Activated CD4-positive, CD25-positive, alpha-beta regulatory T cell treated with anti-CD3 and anti-CD28 coated beads, Interleukin-2, amount 50 U/mL, for 72 hours (primary cell): ENCODE measurements around the gene SRPK3.

Experiments used
- DNase-seq: peaks from one replicate; pipeline ENCODE4 v3.0.0; 2021

Gene SRPK3

DNA sequence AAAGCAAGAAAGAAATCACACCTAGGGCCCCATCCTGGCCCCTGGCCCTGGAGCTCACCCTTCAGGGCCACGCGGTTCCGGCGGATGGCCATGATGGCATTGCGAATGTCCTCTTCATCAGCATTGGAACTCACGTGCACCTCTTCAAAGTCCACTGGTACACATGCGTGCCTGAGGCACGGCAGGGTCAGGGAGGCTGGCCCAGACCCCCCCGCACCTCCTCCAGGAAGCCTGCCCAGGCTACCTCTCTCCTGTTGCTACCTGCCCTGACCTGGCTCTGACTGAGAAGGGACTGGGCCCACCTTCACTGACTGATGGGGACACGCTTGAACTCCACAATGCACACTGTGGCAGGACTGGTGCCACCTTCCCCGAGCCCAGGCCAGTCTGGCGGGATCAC lies 8.8 kb downstream of the SRPK3 start:
- DNase-seq: no peak

DNA sequence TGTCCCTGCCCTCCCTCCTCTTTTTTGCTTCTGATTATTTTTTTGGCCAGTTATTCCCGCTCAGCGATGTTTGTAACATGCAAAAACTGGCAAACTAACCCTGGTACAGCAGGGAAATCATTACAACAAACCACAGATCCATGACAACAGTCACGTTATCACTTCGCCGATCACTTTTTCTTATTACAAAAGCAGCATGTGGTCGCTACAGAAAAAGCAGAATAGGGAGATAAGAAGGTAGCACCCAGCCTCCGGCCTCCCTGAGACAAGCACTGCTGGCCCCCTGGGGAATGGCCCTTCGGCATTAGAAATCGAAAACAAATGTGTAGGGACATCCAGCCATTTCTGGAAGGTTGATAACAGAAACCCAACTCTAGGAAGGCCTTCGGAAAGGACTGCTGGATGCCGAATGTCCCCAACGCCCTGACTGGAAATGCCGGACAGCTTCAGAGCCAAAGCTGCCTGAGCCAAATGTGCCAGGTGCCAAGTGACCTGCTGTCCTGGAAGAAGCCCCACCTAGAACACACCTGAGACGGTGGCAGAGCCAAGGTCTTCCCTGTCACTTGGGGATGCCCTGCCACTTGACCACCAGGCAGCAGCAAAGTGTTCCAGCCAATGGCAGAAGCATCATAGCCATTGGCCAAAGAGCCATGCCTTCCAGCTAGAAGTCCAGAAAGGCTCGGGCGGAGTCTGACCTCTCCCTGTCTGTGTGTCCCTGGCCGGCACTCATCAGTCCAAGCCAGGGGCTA lies 10.4 kb downstream of the SRPK3 start:
- no peak for DNase-seq

DNA sequence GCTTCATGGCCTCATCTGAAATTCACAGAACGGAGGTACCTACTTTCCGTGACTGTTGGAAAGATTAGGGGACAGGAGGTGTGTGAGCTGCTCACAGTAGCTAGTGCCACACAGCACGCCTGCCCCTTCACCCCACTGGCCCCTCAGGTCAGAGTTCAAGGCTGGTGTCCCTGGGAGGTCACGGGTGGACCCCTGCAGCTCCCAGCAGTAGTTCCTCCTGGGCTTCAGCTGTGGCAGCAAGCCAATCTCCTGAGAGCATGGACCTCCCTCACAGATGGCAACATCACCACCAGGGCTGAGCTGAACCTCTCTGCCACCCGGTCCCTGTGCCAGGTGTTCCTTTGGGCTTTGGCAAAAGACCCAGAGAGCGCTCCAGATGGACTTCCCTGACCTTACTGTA lies 11.5 kb downstream of the SRPK3 start:
- DNase-seq: no peak

DNA sequence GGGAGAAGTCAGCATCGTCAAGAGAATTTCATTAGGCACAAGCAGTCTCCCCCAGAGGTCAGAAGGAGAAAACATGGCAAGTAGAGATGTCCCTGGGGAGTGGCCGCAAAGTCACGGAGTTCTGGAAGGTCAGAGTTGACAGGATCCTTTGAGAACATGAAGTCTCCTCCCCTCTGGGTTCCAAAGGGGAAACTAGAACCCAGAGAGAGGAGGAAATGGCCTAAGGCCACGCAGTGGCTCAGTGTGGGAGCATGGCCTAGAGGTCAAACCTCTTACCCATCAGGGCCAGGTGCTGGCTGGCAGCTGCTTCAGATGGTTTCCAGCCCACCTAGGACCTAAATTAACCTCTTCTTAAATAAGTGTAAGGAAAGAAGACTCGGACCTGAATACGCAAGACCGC lies 12.4 kb downstream of the SRPK3 start:
- DNase-seq: no peak

DNA sequence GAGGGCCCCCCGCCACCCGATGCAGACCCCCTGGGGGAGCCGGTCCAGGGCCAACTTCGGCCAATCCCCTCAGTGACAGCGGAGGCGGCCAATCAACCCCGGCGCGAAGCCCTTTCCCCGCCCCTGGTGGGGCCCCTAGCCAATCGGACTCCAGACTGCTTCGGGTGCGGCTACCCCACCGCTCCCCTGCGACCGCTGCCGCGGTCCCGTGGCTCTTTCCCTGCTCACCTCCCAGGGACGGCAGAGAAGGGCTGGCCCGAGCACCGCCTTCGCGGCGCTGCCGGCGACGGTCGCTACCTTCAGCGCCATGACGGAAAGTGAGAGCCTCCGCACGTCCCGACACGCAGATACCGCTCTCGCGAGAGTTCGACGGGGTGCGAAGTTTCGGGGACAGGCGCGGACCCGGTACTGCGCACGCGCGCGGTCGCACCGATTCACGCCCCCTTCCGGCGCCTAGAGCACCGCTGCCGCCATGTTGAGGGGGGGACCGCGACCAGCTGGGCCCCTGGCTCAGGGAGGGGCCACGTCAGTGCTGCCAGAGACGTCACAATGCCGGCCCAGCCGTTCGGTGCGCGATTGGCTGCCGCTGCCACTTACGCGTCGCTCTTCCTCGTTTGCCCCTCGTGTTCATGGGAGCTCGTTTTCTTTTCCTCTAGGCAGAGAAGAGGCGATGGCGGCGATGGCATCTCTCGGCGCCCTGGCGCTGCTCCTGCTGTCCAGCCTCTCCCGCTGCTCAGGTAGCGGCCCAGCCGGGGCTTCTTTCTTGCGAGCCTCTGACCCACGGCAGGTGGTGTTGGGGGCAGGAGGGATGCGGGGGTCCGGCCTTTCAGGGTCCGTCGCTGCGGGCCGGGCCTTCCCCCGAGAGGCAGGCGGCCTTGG lies 13.4 kb downstream of the SRPK3 start, which contains the start of the genes IDH3G and SSR4:
IDH3G (minus strand) TSS at position 358 of the 879 bp plus-strand sequence; CDS start at position 309, 49 bp downstream.
SSR4 (plus strand) TSS at position 651 of the 879 bp plus-strand sequence; CDS start at position 671, 20 bp downstream.
- DNase-seq: peak; percentile 90

DNA sequence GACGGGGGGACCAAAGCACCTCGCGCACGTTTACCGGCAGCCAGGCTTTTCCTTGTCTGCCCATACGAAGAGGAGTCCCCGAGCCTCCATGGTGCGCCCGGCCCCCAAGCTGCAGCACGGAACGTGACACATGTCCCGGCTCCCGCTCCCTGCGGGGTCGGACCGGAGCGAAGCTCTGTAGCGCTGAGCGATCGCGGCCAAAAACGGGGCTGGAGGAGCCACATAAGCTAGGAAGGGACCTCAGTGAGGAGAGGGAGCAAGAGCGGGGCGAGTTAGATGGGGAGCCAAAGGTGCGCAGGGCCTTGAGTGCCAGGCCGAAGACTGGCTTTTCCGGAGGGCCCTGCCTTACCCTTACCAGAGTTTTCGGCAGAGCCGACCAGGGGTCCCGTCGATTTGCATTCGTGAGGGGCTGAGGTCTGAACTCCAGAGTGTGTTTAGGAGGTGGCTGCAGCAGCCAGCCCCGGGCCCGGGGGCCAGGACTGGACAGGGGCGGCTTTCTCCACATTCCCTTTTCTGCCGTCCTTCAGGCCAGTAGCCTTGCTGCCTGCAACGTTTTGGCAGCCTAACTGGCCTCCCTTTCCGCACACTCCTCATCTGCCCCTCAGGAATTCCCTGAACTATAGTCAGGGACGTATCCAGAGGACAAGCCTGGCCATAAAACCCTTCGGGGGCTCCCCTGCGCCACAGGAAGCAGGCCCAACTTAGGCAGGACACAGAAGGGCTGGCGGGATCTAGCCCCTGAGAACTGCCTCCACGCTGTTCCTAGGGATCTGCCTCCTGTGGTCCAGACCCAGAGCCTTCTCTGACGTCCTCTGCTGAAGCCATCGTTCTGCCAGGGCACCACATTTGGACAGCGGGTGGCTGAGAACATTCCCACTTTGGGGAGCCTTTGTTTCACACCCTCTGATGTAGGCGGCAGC lies 14.3 kb downstream of the SRPK3 start:
- peak; percentile 37 for DNase-seq

DNA sequence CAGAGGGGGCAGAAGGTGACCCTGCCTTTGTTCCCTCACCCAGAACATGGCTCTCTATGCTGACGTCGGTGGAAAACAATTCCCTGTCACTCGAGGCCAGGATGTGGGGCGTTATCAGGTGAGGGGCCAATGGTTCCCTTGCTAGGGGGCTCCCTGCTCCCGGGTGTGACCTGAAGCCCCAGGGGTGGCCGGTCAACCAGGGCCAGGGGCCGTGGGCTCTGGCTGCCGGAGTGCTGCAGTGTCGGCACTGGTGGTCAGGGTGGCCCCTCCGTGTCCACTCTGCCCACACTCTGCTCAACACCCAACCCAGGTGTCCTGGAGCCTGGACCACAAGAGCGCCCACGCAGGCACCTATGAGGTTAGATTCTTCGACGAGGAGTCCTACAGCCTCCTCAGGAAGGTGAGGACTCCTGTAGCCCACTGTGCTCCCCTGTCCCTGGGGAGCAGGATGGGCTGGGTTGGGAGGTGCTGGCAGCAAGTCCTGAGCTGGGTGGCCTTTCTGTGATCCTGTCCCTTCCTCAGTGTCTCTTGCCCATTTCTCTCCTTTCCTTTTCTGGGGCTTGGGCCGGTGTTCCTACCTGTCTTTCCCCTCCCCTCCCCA lies 16.7 kb downstream of the SRPK3 start:
- DNase-seq: no peak

DNA sequence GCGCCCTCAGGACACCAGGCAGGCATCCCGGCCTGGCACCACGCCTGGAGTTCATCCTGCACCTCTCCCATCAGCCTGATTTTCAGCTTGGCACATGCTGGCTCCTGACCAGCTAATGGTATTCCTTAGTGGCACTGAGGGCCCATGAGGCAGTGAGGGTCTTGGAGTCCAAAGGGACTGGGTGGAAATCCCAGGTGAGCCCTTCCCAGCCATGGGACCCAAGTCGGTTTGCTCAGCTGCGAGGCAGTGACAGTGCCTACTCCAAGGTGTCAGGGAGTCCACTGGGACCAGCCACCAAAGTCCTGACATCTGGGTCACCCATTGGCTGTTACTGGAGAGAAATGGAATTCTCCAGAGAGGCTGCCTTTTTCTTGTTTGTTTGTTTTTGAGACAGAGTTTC lies 18.5 kb downstream of the SRPK3 start:
- no peak for DNase-seq

DNA sequence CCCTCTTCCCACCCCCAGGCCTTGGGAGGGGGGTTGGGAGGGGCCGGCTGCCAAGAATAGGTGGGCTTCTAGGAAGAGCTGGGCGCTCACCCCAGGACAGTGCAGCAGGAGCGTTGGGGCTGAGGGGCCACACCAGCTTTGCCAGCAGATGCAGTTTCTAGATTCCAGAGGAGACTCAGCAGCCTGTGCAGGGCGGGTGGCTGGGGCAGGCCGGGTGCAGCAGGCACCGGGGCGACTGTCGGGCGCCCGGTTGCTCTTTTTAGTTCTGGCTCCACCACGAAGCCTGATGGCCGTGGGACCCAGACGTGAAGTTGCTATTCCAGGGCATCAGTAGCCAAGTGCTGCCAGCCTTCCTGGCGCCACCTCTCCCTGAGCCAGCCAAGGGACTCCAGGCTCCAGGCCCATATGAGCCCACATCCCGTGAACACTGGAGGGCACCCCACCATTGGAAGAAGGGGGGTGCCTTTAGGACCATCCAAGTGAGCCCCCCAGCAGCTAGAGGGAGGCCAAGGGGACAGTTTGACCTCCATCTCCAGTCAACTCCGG lies 19.4 kb downstream of the SRPK3 start:
- DNase-seq: no peak

DNA sequence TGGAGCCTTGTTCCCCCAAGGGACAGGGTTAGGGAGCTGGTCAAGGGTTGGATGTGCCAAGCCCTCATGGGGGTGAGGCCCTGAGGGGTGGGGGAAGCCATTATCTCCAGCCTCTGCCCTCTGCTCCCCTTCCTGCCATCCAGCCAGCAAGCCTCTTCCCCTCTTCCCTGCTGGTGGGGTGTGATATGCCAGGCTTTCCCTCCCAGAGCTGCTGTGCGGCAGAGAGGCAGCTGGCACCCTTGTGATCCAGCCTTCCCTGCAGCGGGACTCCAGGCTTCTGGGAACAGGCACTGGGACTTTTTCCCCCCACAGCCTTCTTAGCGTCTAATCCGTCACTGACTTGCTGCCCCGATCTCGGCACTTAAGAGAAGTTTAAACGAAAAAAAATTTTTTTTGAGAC lies 19.9 kb downstream of the SRPK3 start:
- no peak for DNase-seq

DNA sequence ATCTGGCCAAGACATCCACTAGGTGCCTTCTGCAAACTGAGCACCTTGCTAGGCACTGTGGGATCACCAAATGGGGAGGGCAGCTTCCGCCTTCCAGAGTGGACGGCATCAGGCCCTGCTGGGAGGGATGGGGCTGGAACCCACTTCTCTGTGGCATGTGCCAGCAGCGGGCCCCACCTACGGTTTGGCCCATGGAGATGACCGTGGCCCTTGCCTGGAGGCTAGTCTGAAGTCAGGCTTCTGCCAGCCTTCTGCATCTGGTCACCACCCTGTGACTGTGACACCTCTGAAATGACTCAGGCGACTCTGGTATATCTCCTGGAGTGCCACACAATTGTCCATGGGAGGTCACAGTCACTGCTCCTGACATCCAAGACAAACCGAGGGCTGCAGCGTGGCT lies 20.8 kb downstream of the SRPK3 start:
- DNase-seq: no peak

DNA sequence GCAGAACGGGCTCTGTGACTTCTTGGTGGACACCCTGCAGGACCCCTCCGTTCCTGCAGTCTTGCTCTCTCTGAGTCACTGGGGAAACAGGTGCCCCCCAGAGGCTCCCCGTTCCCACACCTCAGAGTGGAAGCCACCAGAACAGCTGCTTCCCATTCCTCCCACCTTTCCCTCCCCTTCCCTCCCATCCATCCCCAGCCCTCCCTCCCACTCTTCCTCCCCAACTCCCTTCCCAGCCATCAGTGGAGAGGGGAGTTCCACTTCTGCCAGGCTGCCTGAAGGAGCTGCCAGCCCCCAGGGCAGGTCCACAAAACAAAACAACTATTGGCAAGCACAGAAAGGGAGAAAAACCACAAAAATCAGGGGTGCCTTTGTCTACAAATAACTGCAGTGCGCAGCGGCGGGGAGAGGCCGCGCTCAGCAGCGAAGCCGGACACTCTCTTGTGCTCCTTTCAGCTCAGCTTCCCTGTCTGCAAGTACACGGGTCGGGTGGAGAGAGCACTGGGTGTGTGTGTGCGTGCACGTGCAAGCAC lies 21.7 kb downstream of the SRPK3 start:
- no peak for DNase-seq

DNA sequence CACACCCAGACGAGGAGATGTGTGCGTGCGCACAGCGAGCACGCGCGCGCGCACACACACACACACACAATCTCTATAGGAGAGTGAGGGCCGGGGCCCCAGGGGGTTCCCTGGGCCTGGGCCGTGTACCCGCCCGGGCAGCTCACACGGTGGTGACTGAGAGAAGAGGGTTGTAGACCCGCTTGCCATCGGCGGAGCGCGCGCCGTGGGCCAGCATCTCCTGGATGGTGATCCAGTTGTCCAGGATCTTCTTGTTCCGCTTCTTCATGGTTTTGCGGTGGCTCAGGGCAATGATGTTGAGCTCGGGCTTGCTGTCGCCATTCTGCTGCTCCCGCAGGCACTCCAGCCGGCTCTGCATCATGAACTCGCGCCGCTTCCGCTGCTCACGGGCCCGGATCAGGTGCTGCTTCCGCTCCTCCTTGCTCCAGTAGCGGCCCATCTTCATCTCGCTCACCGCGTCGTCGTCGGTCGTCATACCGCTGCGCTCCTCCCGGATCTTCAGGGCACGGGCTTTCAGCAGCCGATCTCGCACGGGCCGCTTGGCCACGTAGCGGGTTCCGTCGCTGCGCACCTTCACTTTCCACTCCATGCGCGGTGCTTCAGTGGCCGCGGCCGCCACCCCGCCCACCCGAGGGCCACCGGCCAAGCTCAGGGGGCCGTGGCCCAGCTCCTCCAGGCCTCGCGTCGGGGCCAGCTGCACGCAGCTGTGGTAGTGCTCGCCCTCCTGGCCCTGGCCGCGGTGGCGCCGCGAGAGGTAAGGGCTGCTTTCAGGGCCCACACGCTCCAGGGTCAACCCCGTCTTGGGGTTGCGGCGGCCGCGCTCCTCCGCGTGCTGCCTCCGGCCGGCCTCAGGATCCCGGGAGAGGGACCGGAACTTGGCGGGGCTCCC lies 22.6 kb downstream of the SRPK3 start:
- no peak for DNase-seq

DNA sequence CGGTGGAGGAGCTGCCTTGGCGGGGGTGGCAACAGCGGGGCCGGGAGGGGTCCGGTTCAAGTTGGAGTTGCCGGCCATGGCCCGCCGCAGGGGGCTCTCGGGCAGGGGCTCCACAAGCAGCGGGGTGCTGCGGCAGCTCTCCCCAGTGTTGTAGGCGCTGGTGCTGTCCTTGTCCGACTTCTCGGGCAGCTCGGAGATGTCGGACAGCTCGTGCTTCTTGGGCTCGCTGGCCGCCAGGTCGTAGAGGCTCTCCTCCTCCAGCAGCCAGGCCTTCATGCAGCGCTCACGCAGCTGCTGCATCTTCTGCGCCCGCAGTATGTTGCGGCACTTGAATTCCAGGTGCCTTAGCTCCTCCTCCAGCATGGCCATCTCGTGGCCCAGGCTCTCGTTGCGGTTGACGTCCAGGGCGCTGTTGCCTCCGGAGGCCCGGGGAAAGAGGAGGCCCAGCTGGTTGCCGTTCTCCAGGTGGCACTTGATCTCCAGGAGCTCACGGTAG lies 23.3 kb downstream of the SRPK3 start:
- DNase-seq: no peak

DNA sequence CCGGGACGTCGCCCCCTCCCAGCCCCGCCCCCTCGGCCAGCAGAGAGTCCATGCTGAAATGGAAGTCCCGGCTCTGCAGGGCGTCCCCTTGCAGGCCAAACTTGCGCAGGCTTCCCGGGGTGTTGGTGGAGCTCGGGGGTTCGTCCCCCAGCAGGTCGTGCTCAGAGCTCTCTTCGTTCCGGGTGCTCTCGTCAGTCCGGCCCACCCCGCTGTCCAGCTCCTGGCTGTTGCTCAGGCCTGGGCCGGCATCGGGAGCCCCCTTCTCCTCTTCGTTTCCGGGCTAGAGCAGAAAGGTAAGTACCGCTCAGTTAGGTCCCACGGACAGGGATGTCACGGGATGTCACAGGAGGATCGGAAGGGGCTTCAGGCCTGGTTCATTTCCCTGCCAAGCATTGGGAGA lies 23.8 kb downstream of the SRPK3 start:
- DNase-seq: no peak

DNA sequence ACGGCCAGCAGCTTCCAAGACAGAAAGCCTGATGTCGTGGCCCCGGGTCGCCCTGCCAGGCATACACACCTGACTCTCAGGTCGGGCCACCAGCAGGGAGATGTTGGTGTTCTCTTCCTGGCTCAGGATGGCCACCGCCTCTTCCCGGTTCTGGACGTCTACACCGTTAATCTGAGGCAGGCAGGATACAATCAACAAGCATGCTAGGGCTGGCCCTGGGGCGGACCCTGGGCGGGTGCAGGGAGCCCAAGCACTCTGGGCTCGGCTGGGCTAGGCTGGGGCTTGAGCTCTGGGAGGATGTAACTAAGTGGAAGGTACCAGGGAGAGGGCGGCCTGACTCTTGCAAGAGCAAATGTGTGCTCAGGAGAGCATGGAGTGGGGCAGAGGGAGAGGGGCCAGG lies 24.6 kb downstream of the SRPK3 start:
- DNase-seq: no peak

DNA sequence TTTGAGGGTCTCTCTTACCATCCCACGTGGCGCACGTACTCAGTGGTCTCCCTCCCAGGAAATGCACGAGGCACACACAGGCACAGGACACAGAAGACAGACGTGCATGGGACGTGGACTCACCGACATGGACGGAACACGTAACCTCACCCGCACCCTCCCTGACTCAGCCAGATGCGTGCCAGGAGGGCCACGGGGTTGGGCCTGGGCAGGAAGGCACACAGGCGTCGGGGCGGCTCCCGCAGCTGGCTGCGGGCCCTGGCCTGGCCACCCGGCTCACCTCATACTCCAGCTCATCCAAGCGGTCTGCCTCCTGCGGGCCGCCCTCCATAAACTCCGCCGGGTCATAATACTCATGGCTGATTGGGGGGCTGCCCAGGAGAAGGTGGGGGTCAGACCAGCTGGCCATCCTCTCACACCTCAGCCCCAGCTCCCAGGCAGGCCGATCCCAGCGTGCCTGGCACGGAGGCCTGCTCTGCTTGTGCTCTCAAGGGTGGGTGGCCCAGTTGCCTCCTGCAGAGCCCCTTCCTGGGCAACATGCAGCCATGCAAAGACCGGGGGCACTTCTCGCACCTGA lies 26.2 kb downstream of the SRPK3 start:
- DNase-seq: no peak

DNA sequence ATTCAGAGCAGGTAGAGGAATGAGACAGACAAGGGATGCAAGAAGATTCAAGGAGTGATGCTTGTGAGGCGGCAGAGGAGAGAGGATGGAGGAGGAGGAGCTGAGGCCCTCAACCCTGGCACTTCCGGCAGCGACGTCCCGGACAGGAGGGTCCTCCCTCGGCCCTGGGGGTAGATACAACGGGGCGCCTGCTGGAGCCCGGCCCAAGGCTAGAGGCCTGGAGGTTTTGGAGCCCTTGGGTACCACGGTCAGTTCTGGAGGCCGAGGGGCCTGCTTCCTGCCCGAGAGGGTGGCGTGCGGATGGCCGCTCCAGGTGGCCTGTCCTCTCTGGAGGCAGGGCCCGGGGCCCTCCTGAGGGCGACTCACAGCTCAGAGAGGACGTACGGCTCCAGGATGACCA lies 27.1 kb downstream of the SRPK3 start:
- no peak for DNase-seq

DNA sequence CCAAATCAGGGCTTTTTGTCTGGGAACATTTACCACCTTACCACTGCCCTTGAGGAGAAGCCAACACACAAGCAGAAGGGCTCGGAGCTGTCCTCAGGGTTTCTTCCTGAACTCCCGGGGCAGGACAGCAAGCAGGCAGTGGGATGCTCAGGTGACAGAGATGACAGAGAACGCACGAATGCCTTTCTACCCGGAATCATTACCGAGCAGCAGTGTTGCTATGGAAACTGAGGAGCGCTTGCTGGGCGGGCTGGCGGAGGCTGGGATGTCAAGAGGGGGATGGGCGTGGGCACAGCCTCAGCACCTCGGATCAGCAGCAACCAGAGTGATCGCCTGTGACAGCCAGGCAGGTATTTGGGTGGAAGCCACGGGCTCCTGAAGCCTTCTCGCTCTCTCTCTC lies 31.4 kb downstream of the SRPK3 start:
- no peak for DNase-seq

DNA sequence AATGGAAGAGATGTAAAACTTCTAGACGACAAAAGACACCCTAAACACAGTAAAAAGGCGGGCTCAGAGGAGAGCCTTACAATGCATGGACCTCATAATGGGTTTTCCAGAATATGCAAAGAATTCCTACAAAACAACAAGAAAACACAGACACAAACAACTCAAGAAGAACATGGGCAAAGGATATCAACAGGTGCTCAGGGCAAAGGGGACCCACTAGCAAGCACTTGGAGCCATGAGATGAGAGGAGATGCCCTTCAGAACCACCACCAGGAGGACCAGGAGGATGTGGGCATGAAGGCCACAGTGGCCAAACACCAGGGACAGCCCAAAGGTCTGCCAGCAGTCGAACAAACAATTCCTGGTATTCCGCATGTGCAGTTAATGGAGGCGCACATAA lies 32.3 kb downstream of the SRPK3 start:
- DNase-seq: no peak
